IPS-18c (cell line): ENCODE data around the gene C11orf68.
A peak's percentile ranks its signal among the peaks of the same experiment; 100 is the strongest.

Experiments
- H3K4me3 ChIP-seq: 2 replicates; pipeline ENCODE4 v1.7.0; 2013; ENCODE audit warnings: low read depth, mild to moderate bottlenecking, low read length, moderate library complexity; ENCODE audit not compliant: insufficient read depth
- H3K9me3 ChIP-seq: one replicate; pipeline ENCODE4 v1.6.1; 2013; ENCODE audit warnings: mild to moderate bottlenecking, low read length, moderate library complexity; ENCODE audit not compliant: control insufficient read depth, insufficient read depth

The C11orf68 gene

GRCh38 chr11:65885808-65886536 is 32.9 kb downstream of the C11orf68 start:
- Histone ChIP-seq H3K4me3 (no peak overlapping the region), H3K9me3 (no peaks in the 10 kb centered on the region)

DNA sequence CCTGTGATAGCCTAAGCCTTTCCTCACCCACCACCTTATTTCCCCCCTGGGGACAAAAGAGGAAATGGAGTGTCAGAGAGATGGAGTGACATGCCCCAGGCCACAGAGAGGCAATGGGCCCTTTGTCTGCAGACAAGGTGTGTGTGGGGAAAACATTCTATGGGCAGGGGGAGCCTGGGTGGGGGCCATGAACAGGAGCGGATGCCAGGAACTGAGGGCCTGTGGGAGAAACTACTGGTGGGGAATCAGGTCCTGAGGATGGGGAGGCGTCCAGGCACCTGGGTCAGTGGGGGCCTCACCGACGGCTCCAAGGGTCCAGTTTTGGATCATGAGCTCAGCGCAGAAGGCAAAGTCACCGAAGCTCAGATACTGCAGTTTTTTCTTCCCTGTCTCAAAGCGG is 33.6 kb downstream of the C11orf68 start:
- no peak overlapping the region for H3K4me3 ChIP-seq
- H3K9me3 ChIP-seq: no peaks in the 10 kb centered on the region

GRCh38 chr11:65884716-65885092 is 34.2 kb downstream of the C11orf68 start:
- H3K9me3 ChIP-seq: no peaks in the 10 kb centered on the region
- H3K4me3 ChIP-seq: no peak overlapping the region

DNA sequence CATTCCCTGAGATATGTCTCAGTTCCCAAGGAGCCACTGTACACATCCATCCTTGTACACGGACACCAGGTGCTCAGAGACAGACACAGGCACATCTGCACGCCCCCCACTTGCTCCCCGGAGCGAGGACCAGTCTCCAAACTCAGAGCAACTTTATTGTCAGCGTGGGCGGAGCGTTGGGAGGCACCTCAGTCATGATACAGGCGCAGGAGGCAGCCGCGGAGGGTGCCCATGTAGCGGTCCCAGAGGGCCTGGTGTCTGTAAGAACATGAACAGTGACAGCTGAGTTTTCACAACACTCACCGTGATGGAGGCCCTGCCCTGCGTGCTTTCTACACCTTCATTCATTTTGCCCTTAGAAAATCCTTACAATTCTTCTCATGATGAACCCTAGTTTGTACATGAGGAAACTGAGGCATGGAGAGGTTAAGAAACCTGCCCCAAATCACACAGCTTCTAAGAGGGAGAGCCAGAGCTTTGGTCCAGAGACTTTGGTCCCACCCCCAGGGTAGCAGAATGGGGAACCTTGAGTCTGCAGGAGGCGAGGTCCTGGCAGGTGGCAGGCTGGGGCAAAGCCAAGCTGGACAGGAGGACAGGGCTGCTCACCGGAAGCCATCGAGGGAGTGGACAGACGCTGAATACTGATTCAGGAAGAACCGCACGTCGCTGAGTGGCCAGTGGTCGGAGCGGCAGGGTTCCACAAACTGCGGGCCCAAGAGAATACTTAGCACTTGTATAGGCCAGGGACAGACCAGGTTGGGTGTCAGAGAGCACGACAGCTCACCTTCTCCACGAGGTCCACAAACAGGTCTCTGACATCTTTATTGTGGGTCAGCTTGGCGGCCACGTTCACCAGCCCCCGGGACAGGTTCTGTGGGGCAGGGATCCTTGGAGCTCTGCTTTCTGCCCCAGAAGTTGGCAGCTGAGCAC is 34.8 kb downstream of the C11orf68 start:
- Histone ChIP-seq H3K9me3 (no peaks in the 10 kb centered on the region), H3K4me3 (no peak overlapping the region)

DNA sequence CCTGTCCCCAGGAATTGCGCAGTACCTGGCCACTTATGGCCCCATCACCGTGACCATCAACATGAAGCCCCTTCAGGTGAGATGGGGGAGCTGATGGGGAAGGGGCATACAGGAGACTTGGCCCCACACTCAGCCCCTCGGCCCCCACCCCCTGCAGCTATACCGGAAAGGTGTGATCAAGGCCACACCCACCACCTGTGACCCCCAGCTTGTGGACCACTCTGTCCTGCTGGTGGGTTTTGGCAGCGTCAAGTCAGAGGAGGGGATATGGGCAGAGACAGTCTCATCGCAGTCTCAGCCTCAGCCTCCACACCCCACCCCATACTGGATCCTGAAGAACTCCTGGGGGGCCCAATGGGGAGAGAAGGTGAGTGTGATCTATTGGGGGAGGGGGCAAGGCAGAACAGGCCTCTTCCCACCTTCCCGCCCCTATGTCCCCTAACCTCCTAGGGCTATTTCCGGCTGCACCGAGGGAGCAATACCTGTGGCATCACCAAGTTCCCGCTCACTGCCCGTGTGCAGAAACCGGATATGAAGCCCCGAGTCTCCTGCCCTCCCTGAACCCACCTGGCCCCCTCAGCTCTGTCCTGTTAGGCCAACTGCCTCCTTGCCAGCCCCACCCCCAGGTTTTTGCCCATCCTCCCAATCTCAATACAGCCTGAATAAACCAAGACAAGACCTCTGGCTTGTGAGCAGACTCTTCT is 35.7 kb downstream of the C11orf68 start:
- H3K4me3 ChIP-seq: no peak overlapping the region; the same call in 1 of the 2 replicates
- no peaks in the 10 kb centered on the region for H3K9me3 ChIP-seq

- Histone ChIP-seq H3K4me3 (no peak overlapping the region), H3K9me3 (no peaks in the 10 kb centered on the region)
Measured at GRCh38 chr11:65882120-65883057, 36.5 kb downstream of the C11orf68 start.

- Histone ChIP-seq H3K9me3 (no peaks in the 10 kb centered on the region), H3K4me3 (no peak overlapping the region)
Measured at GRCh38 chr11:65880844-65881421, 37.9 kb downstream of the C11orf68 start.

DNA sequence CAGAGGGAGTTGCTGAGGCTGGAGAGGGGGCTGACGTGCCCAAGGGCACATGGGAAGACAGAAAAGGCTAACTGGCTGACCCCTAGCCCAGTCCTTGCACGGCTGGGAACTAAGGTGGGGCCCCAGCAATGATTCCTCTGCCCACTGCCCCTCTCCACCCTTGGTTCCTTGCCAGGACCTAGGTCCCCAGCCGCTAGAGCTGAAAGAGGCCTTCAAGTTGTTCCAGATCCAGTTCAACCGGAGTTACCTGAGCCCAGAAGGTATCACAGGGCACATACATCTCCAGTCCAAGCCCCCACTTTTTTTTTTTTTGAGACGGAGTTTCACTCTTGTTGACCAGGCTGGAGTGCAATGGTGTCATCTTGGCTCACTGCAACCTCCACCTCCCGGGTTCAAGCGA is 38.8 kb downstream of the C11orf68 start:
- Histone ChIP-seq H3K4me3 (no peak overlapping the region), H3K9me3 (no peaks in the 10 kb centered on the region)

DNA sequence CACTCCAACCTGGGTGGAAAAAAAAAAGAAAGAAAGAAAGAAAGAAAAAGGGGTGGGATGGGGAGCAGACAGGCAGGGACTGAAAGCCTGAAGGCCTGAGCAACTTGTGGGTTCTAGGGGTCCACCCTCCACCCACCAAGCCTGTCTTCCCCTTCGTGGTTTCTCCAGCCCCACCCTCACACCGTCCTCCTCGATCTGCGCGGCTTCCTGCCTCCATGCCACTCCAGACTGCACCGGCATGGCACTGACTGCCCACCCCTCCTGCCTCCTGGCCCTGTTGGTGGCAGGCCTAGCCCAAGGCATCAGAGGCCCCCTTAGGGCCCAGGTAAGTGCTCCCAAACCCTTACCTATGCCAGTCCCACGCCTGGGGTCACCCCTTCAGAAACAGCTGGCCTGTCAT is 39.2 kb downstream of the C11orf68 start, which contains the start of gene CTSW:
TSS of gene CTSW (plus strand) at position 221 of the 400 bp plus-strand sequence. CDS start at position 239, 18 bp downstream.
- H3K4me3 ChIP-seq: no peak within 1 kb of the TSS
- H3K9me3 ChIP-seq: no peaks in the 10 kb centered on the region

- Histone ChIP-seq H3K9me3 (no peaks in the 10 kb centered on the region), H3K4me3 (peak overlapping the region; percentile 71)
Measured at GRCh38 chr11:65873318-65874156, 45.3 kb downstream of the C11orf68 start.

GRCh38 chr11:65872586-65873317 is 46.1 kb downstream of the C11orf68 start, which contains the start of gene EFEMP2:
EFEMP2 (minus strand) TSS chr11:65872800; CDS start chr11:65872354, 446 bp downstream.
- H3K4me3 ChIP-seq: peak within 1 kb of the TSS; percentile 71
- H3K9me3 ChIP-seq: no peaks in the 10 kb centered on the region

- no peaks in the 10 kb centered on the region for H3K9me3 ChIP-seq
- peak overlapping the region; percentile 46 for H3K4me3 ChIP-seq
Measured at GRCh38 chr11:65871811-65872548, 46.9 kb downstream of the C11orf68 start.

DNA sequence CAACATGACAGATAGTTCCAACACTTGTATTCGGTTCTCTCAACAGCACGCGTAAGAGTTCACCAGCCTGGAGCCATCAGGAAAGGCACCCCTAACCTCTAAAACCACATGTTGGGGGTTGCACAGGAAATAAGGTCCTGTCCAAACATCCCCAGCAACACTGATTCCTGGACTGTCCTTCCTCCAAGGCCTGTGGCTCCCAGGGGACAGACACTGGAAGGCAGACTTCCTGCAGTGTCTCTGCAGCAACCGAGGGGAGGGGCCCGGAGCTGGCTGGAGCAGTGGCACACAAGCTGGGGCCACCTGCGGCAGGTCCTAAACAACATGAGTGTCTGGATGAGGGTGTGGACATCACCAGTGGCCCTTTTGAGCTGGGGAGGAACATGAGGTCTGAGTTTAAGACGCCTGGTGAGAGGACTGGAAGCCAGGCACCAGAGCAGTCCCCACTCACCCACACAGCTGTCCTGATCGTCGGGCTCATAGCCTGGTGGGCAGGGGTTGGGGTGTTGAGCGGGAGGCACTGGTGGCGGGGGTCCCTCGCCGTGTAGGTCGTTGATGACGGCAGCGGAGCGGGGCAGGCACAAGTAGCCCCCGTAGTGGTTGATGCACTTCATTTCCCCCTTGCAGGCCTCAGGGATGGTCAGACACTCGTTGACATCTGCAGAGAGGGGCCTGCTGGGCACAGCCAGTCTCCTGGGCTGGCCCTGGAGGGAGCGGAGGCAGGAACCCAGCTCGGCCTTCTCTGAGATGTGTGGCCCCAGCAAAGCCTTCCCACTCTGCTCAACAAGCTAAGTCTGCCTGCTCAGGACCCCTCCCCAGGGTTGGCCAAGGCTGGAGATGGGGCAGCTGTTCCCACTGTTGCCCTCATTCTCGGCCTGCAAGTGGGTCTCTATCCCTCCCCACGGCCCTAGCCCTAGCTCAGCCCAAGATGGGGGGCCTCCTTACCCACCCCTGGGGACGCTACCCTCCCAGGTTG is 47.9 kb downstream of the C11orf68 start:
- no peaks in the 10 kb centered on the region for H3K9me3 ChIP-seq
- no peak overlapping the region for H3K4me3 ChIP-seq
